Activated CD8-positive, alpha-beta memory T cell treated with anti-CD3 and anti-CD28 coated beads, Interleukin-2, amount 50 U/mL, for 48 hours (primary cell): ENCODE measurements around the gene RGS12.

ENCODE experiments used
- DNase-seq: peaks from one replicate; pipeline ENCODE4 v3.0.0-alpha.2; 2020

RGS12 gene

GRCh38 chr4:3292571-3293400, at the start of gene RGS12:
Gene RGS12 (plus strand): TSS chr4:3293021. CDS start chr4:3316171, 23,150 bp downstream.
- DNase-seq = peak; percentile 93

- no peak for DNase-seq
These were observed 49.6 kb upstream of the RGS12 start for GRCh38 chr4:3243136-3243780.

- DNase-seq = no peak
These were observed 48.8 kb upstream of the RGS12 start for GRCh38 chr4:3244002-3244401.

- no peak for DNase-seq
These were observed 48.1 kb upstream of the RGS12 start for GRCh38 chr4:3244747-3245146.

- no peak for DNase-seq
These were observed 47.1 kb upstream of the RGS12 start for GRCh38 chr4:3245676-3246075.

- DNase-seq = no peak
These were observed 46.1 kb upstream of the RGS12 start for GRCh38 chr4:3246458-3247398.

- DNase-seq = no peak
These were observed 45.2 kb upstream of the RGS12 start for GRCh38 chr4:3247399-3248177.

GRCh38 chr4:3248178-3248480, 44.7 kb upstream of the RGS12 start:
- DNase-seq = no peak

- DNase-seq = no peak
These were observed 43.8 kb upstream of the RGS12 start, which contains the start of gene MSANTD1 for GRCh38 chr4:3248811-3249661. Gene MSANTD1 (plus strand): TSS chr4:3249159. CDS start chr4:3249223, 64 bp downstream.

- DNase-seq = no peak
These were observed 42.9 kb upstream of the RGS12 start for GRCh38 chr4:3249711-3250437.

GRCh38 chr4:3250438-3250955, 42.3 kb upstream of the RGS12 start:
- DNase-seq = no peak

- no peak for DNase-seq
These were observed 41.7 kb upstream of the RGS12 start for GRCh38 chr4:3250956-3251690.

GRCh38 chr4:3251691-3252479, 40.9 kb upstream of the RGS12 start:
- DNase-seq = no peak

- no peak for DNase-seq
These were observed 40.4 kb upstream of the RGS12 start for GRCh38 chr4:3252480-3252828.

GRCh38 chr4:3252831-3253641, 39.8 kb upstream of the RGS12 start:
- DNase-seq = no peak

GRCh38 chr4:3253808-3254207, 39.0 kb upstream of the RGS12 start:
- no peak for DNase-seq

- peak; percentile 25 for DNase-seq
These were observed 38.3 kb upstream of the RGS12 start for GRCh38 chr4:3254302-3255131.
